Measurements from ENCODE around the gene FIBCD1. TPM values are rescaled to one million over a fixed set of nuclear protein-coding genes. Genes with fewer than 3 reads are reported as not detected.

The FIBCD1 gene
- total RNA-seq, 1 donor: 5.1 TPM

- H3K27ac ChIP-seq (ENCODE audit: low read depth, low read length): no peak overlapping the region
- H2AFZ ChIP-seq (ENCODE audit: low read length): no peak overlapping the region
These were observed 1.6 kb downstream of the FIBCD1 start for GRCh38 chr9:130937146-130938076.

GRCh38 chr9:130936285-130937117, 2.5 kb downstream of the FIBCD1 start:
- H3K4me2 ChIP-seq (ENCODE audit: insufficient read depth, low read length): peak overlapping the region; percentile 23
- H3K36me3 ChIP-seq (ENCODE audit: insufficient read depth, low read length): no peaks in the 10 kb centered on the region
- H3K27ac ChIP-seq (ENCODE audit: low read depth, low read length): peak overlapping the region; percentile 62
- peaks cover 4% of the 10 kb centered on the region for H4K20me1 ChIP-seq (ENCODE audit: insufficient read depth, low read length)
- H3K79me2 ChIP-seq (ENCODE audit: insufficient read depth, low read length): no peaks in the 10 kb centered on the region
- H3K9me3 ChIP-seq (ENCODE audit: low read depth, low read length): no peaks in the 10 kb centered on the region
- no peak for TF ChIP-seq CTCF (IDR thresholded peaks at IDR 0.05; ENCODE audit: extremely low read depth, low read depth, low read length)
- peak; percentile 99 for DNase-seq (ENCODE audit: insufficient read length, low spot score, missing footprints)
- H3K4me3 ChIP-seq (ENCODE audit: insufficient read depth, low read length): no peak overlapping the region
- H3K4me1 ChIP-seq (ENCODE audit: insufficient read depth, low read length): peaks cover 48% of the 10 kb centered on the region
- H2AFZ ChIP-seq (ENCODE audit: low read length): peak overlapping the region; percentile 49
- H3K27me3 ChIP-seq (ENCODE audit: insufficient read depth, low read length): peaks cover 14% of the 10 kb centered on the region

More at GRCh38 chr9:130937146-130938076, 1.6 kb downstream of the FIBCD1 start:
- Histone ChIP-seq H3K36me3 (ENCODE audit: insufficient read depth, low read length) (no peaks in the 10 kb centered on the region), H3K4me2 (ENCODE audit: insufficient read depth, low read length) (peak overlapping the region; percentile 77), H3K9me3 (ENCODE audit: low read depth, low read length) (no peaks in the 10 kb centered on the region), H3K4me1 (ENCODE audit: insufficient read depth, low read length) (peaks cover 46% of the 10 kb centered on the region), H4K20me1 (ENCODE audit: insufficient read depth, low read length) (peaks cover 5% of the 10 kb centered on the region), H3K27me3 (ENCODE audit: insufficient read depth, low read length) (peaks cover 23% of the 10 kb centered on the region), H3K79me2 (ENCODE audit: insufficient read depth, low read length) (no peaks in the 10 kb centered on the region), H3K4me3 (ENCODE audit: insufficient read depth, low read length) (peak overlapping the region; percentile 69)
- TF ChIP-seq CTCF (IDR thresholded peaks at IDR 0.05; ENCODE audit: extremely low read depth, low read depth, low read length): no peak
- no peak for DNase-seq (ENCODE audit: insufficient read length, low spot score, missing footprints)

- TF ChIP-seq CTCF (IDR thresholded peaks at IDR 0.05; ENCODE audit: extremely low read depth, low read depth, low read length): no peak
These were observed 3.3 kb downstream of the FIBCD1 start for GRCh38 chr9:130935648-130936271.

More at GRCh38 chr9:130935648-130936271, 3.3 kb downstream of the FIBCD1 start:
- Histone ChIP-seq H3K27ac (ENCODE audit: low read depth, low read length) (peak overlapping the region; percentile 62), H4K20me1 (ENCODE audit: insufficient read depth, low read length) (no peaks in the 10 kb centered on the region), H3K4me2 (ENCODE audit: insufficient read depth, low read length) (peak overlapping the region; percentile 23), H3K79me2 (ENCODE audit: insufficient read depth, low read length) (no peaks in the 10 kb centered on the region), H3K4me1 (ENCODE audit: insufficient read depth, low read length) (peaks cover 48% of the 10 kb centered on the region), H3K27me3 (ENCODE audit: insufficient read depth, low read length) (peaks cover 8% of the 10 kb centered on the region), H3K4me3 (ENCODE audit: insufficient read depth, low read length) (no peak overlapping the region), H3K36me3 (ENCODE audit: insufficient read depth, low read length) (no peaks in the 10 kb centered on the region), H2AFZ (ENCODE audit: low read length) (peak overlapping the region; percentile 49), H3K9me3 (ENCODE audit: low read depth, low read length) (no peaks in the 10 kb centered on the region)
- DNase-seq (ENCODE audit: insufficient read length, low spot score, missing footprints): peak; percentile 91
